ENCODE measurements around the gene MAP2K2. TPM values are rescaled to one million over a fixed set of nuclear protein-coding genes. Genes with fewer than 3 reads are reported as not detected.
A peak's percentile ranks its signal among the peaks of the same experiment; 100 is the strongest.

MAP2K2 gene
- polyA plus RNA-seq, 4 donors: 102 to 139 (median 104) TPM

- no peak for DNase-seq (ENCODE audit: low read depth in 4 of 4, low spot score in 3 of 4)
Observed at GRCh38 chr19:4082172-4082571, 41.8 kb downstream of the MAP2K2 start.

- no peak for DNase-seq (ENCODE audit: low read depth in 4 of 4, low spot score in 3 of 4)
Observed at GRCh38 chr19:4081441-4082129, 42.3 kb downstream of the MAP2K2 start.

GRCh38 chr19:4080473-4080872 lies 43.4 kb downstream of the MAP2K2 start:
- no peak for DNase-seq (ENCODE audit: low read depth in 4 of 4, low spot score in 3 of 4)

- no peak for DNase-seq (ENCODE audit: low read depth in 4 of 4, low spot score in 3 of 4)
Observed at GRCh38 chr19:4077800-4078684, 45.9 kb downstream of the MAP2K2 start.

- DNase-seq (ENCODE audit: low read depth in 4 of 4, low spot score in 3 of 4): no peak
Observed at GRCh38 chr19:4077007-4077374, 46.9 kb downstream of the MAP2K2 start.

- no peak for DNase-seq (ENCODE audit: low read depth in 4 of 4, low spot score in 3 of 4)
Observed at GRCh38 chr19:4075373-4075772, 48.5 kb downstream of the MAP2K2 start.

GRCh38 chr19:4071610-4072009 lies 52.3 kb downstream of the MAP2K2 start:
- DNase-seq (ENCODE audit: low read depth in 4 of 4, low spot score in 3 of 4): no peak

- DNase-seq (ENCODE audit: low read depth in 4 of 4, low spot score in 3 of 4): no peak
Observed at GRCh38 chr19:4069331-4069959, 54.5 kb downstream of the MAP2K2 start.

- no peak for DNase-seq (ENCODE audit: low read depth in 4 of 4, low spot score in 3 of 4)
Observed at GRCh38 chr19:4068047-4068966, 55.6 kb downstream of the MAP2K2 start.

GRCh38 chr19:4067396-4068046 lies 56.4 kb downstream of the MAP2K2 start:
- no peak for DNase-seq (ENCODE audit: low read depth in 4 of 4, low spot score in 3 of 4)

GRCh38 chr19:4066682-4067395 lies 57.1 kb downstream of the MAP2K2 start, which contains the start of gene ZBTB7A:
Gene ZBTB7A (minus strand): TSS chr19:4066899. CDS start chr19:4055232, 11,667 bp downstream.
- no peak for DNase-seq (ENCODE audit: low read depth in 4 of 4, low spot score in 3 of 4)

GRCh38 chr19:4066176-4066606 lies 57.7 kb downstream of the MAP2K2 start:
- DNase-seq (ENCODE audit: low read depth in 4 of 4, low spot score in 3 of 4): no peak

GRCh38 chr19:4065430-4066175 lies 58.3 kb downstream of the MAP2K2 start:
- DNase-seq (ENCODE audit: low read depth in 4 of 4, low spot score in 3 of 4): peak; percentile 86 to 91 (median 90)

- no peak for DNase-seq (ENCODE audit: low read depth in 4 of 4, low spot score in 3 of 4)
Observed at GRCh38 chr19:4064496-4065260, 59.2 kb downstream of the MAP2K2 start.

- DNase-seq (ENCODE audit: low read depth in 4 of 4, low spot score in 3 of 4): no peak
Observed at GRCh38 chr19:4064149-4064495, 59.8 kb downstream of the MAP2K2 start.

- no peak for DNase-seq (ENCODE audit: low read depth in 4 of 4, low spot score in 3 of 4)
Observed at GRCh38 chr19:4063369-4064148, 60.4 kb downstream of the MAP2K2 start.

All from right renal pelvis (tissue), 4 donors.